ENCODE measurements around the gene FIS1. TPM values are rescaled to one million over a fixed set of nuclear protein-coding genes. Genes with fewer than 3 reads are reported as not detected.

Gene FIS1
- total RNA-seq, 1 experiment from 2014 or later = 124 TPM

DNA sequence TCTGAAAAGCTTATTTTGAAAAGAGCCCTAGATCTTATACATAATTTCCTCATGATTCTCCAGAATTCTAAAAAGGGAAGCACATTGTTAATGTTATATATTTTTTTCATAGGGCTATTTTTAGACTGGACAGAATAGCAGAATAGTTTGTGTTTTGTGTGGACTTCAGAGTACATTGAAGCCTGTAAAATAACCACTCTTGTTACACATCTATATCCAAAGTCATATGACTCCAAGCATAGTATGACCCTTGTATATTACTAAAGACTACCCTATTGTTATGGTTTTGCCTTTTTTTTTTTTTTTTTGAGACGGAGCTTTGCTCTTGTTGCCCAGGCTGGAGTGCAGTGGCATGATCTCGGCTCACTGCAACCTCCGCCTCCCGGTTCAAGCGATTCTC, 26.1 kb upstream of the FIS1 start:
- H3K27me3 ChIP-seq (ENCODE audit: insufficient read depth, low read length) = no peaks in the 10 kb centered on the region
- no peaks in the 10 kb centered on the region for H3K79me1 ChIP-seq (ENCODE audit: insufficient read depth, low read depth, low read length, poor library complexity, severe bottlenecking)
- H2BK15ac ChIP-seq (ENCODE audit: low read depth, low read length) = no peak overlapping the region
- no peak overlapping the region for H3T11ph ChIP-seq (ENCODE audit: low read length)
- no peaks in the 10 kb centered on the region for H3K9me3 ChIP-seq (ENCODE audit: control insufficient read depth, low read depth, low read length)
- H3K9ac ChIP-seq (ENCODE audit: extremely low read depth, insufficient read length, low read length) = no peak overlapping the region
- Mint-ChIP-seq H3K27ac (no peak overlapping the region), H3K27me3 (ENCODE audit: low read depth) (no peaks in the 10 kb centered on the region; the same call in 1 of the 2 replicates), H3K36me3 (ENCODE audit: insufficient read depth in 1 of 3, low read depth in 3 of 3) (no peaks in the 10 kb centered on the region), H3K4me1 (peaks cover 12 to 14% of the 10 kb centered on the region in 2 experiments), H3K9me3 (peaks cover 3% of the 10 kb centered on the region in 2 experiments; a peak in 2 of 5 replicates), H3K4me3 (no peak overlapping the region)
- no peak overlapping the region for H4K91ac ChIP-seq (ENCODE audit: insufficient read length, low read depth, low read length)
- no peak overlapping the region for H3K4ac ChIP-seq (ENCODE audit: low read depth, low read length)
- H3K27ac ChIP-seq (ENCODE audit: insufficient read length, low read depth, low read length) = no peak overlapping the region
- no peak overlapping the region for H3K56ac ChIP-seq (ENCODE audit: insufficient read length, low read depth, low read length)
- H2AK5ac ChIP-seq (ENCODE audit: insufficient read length, low read length) = no peak overlapping the region
- no peak overlapping the region for H4K8ac ChIP-seq (replicated peaks; ENCODE audit: insufficient read length, low read depth, low read length)
- no peak overlapping the region for H2BK20ac ChIP-seq (ENCODE audit: low read depth, low read length, poor library complexity, severe bottlenecking)
- no CpG with 5 or more reads among the region's 5 CpGs for WGBS (ENCODE audit: extremely low coverage, insufficient read length, low lambda C conversion rate)
- no peak for DNase-seq
- no peak overlapping the region for H2BK12ac ChIP-seq (ENCODE audit: insufficient read length, low read depth, low read length)
- H4K20me1 ChIP-seq (ENCODE audit: control insufficient read depth, insufficient read depth, insufficient read length) = no peaks in the 10 kb centered on the region
- H3K23ac ChIP-seq (ENCODE audit: insufficient read length, low read depth, low read length) = no peak overlapping the region
- no peaks in the 10 kb centered on the region for H3K23me2 ChIP-seq (ENCODE audit: insufficient read length, low read depth, low read length, poor library complexity, severe bottlenecking)
- H2AFZ ChIP-seq (ENCODE audit: low read length) = no peak overlapping the region
- H2BK120ac ChIP-seq (ENCODE audit: low read depth, low read length, poor library complexity, severe bottlenecking) = no peak overlapping the region
- no peak overlapping the region for H3K14ac ChIP-seq (ENCODE audit: insufficient read depth, low read length)
- H4K5ac ChIP-seq (ENCODE audit: insufficient read length, low read depth, low read length) = no peak overlapping the region
- TF ChIP-seq, protein P1, sequence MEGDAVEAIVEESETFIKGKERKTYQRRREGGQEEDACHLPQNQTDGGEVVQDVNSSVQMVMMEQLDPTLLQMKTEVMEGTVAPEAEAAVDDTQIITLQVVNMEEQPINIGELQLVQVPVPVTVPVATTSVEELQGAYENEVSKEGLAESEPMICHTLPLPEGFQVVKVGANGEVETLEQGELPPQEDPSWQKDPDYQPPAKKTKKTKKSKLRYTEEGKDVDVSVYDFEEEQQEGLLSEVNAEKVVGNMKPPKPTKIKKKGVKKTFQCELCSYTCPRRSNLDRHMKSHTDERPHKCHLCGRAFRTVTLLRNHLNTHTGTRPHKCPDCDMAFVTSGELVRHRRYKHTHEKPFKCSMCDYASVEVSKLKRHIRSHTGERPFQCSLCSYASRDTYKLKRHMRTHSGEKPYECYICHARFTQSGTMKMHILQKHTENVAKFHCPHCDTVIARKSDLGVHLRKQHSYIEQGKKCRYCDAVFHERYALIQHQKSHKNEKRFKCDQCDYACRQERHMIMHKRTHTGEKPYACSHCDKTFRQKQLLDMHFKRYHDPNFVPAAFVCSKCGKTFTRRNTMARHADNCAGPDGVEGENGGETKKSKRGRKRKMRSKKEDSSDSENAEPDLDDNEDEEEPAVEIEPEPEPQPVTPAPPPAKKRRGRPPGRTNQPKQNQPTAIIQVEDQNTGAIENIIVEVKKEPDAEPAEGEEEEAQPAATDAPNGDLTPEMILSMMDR (conservative IDR thresholded peaks at IDR 0.05) = no peak
- no peaks in the 10 kb centered on the region for H3K79me2 ChIP-seq (ENCODE audit: insufficient read depth, low read length)
- H2BK5ac ChIP-seq (ENCODE audit: insufficient read length, low read length) = no peak overlapping the region
- H3K4me2 ChIP-seq (ENCODE audit: insufficient read depth, insufficient read length, low read length) = no peak overlapping the region
- H3K18ac ChIP-seq (ENCODE audit: insufficient read length, low read depth, low read length) = no peak overlapping the region
- H3K4me1 ChIP-seq (ENCODE audit: insufficient read depth, low read length) = peaks cover 8% of the 10 kb centered on the region

Measured in H9 (cell line).